HepG2 (cell line): ENCODE data around the gene COQ10B. TPM values are rescaled to one million over a fixed set of nuclear protein-coding genes. Genes with fewer than 3 reads are reported as not detected.

Experiments
- GPN1 ChIP-seq: sonication (generic); formaldehyde crosslinking; IDR thresholded peaks from 2 replicates; pipeline ENCODE4 v1.5.1; 2020; ENCODE audit warnings: missing genetic modification reagents, borderline replicate concordance
- IRF2 ChIP-seq: IDR thresholded peaks from 2 replicates; pipeline ENCODE4 v1.6.1; 2018; ENCODE audit warnings: missing genetic modification reagents, missing compliant biosample characterization
- SMARCC2 ChIP-seq: fragments of 450-650 bp; IDR thresholded peaks from 2 replicates; pipeline ENCODE4 v1.6.1; 2017; ENCODE audit warnings: antibody characterized with exemption, mild to moderate bottlenecking
- ZNF24 ChIP-seq: fragments of 450-650 bp; IDR thresholded peaks from 2 replicates; pipeline ENCODE4 v1.6.1; 2017; ENCODE audit warnings: antibody characterized with exemption, mild to moderate bottlenecking
- ZNF678 ChIP-seq: sonication (generic); formaldehyde crosslinking; IDR thresholded peaks from 2 replicates; pipeline ENCODE4 v1.4.0; 2020; ENCODE audit warnings: mild to moderate bottlenecking, missing genetic modification reagents
- polyA plus RNA-seq, 8 experiments: library from polyadenylated mRNA; depleted of rRNA in 3 of 8; stranded (reverse) in 7 of 8; unstranded in 1 of 8; fragments of >200 nt; fragmentation: Illumina TruSeq in 4 of 8; extraction: Trizol in 4 of 8; gene quantifications; 2 replicates each; pipeline versions ENCODE4 v1.2.1 to v1.2.3, GENCODE V29; 2011 to 2016; ENCODE audit warnings: low read depth in 4 of 8, missing spikeins in 1 of 8, mixed read lengths in 1 of 8; ENCODE audit not compliant: insufficient read depth in 1 of 8
- total RNA-seq, 5 experiments: library from RNA; depleted of rRNA; stranded (reverse); fragments of >200 nt; fragmentation: Illumina TruSeq; extraction: Trizol; gene quantifications; 2 replicates each; pipeline ENCODE4 v1.2.3, GENCODE V29; 2016; ENCODE audit warnings: low read depth in 1 of 5
- TF ChIP-seq, protein P1 (sequence below): sonication (generic); formaldehyde crosslinking; IDR thresholded peaks from 2 replicates; pipeline ENCODE4 v1.4.0; 2020; ENCODE audit warnings: missing genetic modification reagents
- TF ChIP-seq, protein P2 (sequence below): IDR thresholded peaks from 2 replicates; pipeline ENCODE4 v1.6.1; 2016; ENCODE audit warnings: missing genetic modification reagents, missing compliant biosample characterization
- TF ChIP-seq, protein P3 (sequence below): sonication (generic); formaldehyde crosslinking; conservative IDR thresholded peaks from 2 replicates; pipeline ENCODE4 v1.4.0; 2020; ENCODE audit warnings: missing genetic modification reagents
- TF ChIP-seq, protein P4 (sequence below): sonication (generic); formaldehyde crosslinking; IDR thresholded peaks from 2 replicates; pipeline ENCODE4 v1.4.0; 2020; ENCODE audit warnings: low read depth, missing genetic modification reagents
- TF ChIP-seq, protein P5 (sequence below): fragments of 450-650 bp; IDR thresholded peaks from 2 replicates; pipeline ENCODE4 v1.6.1; 2017; ENCODE audit warnings: mild to moderate bottlenecking
- TF ChIP-seq, protein P6 (sequence below): sonication (generic); formaldehyde crosslinking; IDR thresholded peaks from 2 replicates; pipeline ENCODE4 v1.5.0; 2020; ENCODE audit warnings: mild to moderate bottlenecking, missing genetic modification reagents, borderline replicate concordance

COQ10B gene
- total and polyA plus RNA-seq, 2 of the 13 experiments (the other 11 are each of a cell fraction or from before 2014, with no cell fraction given) = 4.6 to 34.9 TPM

DNA sequence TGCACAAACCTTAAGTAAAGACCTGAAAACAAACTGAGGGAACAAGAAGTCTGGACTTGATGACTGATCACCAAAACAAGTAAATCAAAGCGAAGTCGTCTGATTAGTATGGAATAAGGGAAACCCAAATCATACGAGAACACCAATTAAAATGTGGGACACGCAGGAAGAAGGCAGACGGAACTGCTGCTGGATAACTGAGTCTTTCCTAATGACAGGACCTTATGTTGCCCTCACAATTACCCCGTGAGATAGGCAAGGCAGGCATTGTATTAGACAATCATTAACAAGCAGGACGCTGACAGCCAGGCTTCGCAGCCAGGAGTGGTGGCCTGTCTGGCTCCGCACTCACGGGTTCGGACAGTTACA lies 614 bp upstream of the COQ10B start (continued):
- TF ChIP-seq, protein P1, sequence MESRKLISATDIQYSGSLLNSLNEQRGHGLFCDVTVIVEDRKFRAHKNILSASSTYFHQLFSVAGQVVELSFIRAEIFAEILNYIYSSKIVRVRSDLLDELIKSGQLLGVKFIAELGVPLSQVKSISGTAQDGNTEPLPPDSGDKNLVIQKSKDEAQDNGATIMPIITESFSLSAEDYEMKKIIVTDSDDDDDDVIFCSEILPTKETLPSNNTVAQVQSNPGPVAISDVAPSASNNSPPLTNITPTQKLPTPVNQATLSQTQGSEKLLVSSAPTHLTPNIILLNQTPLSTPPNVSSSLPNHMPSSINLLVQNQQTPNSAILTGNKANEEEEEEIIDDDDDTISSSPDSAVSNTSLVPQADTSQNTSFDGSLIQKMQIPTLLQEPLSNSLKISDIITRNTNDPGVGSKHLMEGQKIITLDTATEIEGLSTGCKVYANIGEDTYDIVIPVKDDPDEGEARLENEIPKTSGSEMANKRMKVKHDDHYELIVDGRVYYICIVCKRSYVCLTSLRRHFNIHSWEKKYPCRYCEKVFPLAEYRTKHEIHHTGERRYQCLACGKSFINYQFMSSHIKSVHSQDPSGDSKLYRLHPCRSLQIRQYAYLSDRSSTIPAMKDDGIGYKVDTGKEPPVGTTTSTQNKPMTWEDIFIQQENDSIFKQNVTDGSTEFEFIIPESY (CRISPR knock-in tag) = peak; percentile 20; the same call in 1 of the 2 replicates
- TF ChIP-seq IRF2 (CRISPR knock-in tag) (no peak; the same call in 1 of the 2 replicates), ZNF678 (CRISPR knock-in tag) (no peak), GPN1 (CRISPR knock-in tag) (no peak), SMARCC2 (no peak), ZNF24 (no peak)
- TF ChIP-seq, protein P2, sequence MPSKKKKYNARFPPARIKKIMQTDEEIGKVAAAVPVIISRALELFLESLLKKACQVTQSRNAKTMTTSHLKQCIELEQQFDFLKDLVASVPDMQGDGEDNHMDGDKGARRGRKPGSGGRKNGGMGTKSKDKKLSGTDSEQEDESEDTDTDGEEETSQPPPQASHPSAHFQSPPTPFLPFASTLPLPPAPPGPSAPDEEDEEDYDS (CRISPR knock-in tag) = peak; percentile 68; the same call in 1 of the 2 replicates
- TF ChIP-seq, protein P3, sequence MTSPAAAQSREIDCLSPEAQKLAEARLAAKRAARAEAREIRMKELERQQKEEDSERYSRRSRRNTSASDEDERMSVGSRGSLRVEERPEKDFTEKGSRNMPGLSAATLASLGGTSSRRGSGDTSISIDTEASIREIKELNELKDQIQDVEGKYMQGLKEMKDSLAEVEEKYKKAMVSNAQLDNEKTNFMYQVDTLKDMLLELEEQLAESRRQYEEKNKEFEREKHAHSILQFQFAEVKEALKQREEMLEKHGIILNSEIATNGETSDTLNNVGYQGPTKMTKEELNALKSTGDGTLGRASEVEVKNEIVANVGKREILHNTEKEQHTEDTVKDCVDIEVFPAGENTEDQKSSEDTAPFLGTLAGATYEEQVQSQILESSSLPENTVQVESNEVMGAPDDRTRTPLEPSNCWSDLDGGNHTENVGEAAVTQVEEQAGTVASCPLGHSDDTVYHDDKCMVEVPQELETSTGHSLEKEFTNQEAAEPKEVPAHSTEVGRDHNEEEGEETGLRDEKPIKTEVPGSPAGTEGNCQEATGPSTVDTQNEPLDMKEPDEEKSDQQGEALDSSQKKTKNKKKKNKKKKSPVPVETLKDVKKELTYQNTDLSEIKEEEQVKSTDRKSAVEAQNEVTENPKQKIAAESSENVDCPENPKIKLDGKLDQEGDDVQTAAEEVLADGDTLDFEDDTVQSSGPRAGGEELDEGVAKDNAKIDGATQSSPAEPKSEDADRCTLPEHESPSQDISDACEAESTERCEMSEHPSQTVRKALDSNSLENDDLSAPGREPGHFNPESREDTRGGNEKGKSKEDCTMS (CRISPR knock-in tag) = no peak
- TF ChIP-seq, protein P4, sequence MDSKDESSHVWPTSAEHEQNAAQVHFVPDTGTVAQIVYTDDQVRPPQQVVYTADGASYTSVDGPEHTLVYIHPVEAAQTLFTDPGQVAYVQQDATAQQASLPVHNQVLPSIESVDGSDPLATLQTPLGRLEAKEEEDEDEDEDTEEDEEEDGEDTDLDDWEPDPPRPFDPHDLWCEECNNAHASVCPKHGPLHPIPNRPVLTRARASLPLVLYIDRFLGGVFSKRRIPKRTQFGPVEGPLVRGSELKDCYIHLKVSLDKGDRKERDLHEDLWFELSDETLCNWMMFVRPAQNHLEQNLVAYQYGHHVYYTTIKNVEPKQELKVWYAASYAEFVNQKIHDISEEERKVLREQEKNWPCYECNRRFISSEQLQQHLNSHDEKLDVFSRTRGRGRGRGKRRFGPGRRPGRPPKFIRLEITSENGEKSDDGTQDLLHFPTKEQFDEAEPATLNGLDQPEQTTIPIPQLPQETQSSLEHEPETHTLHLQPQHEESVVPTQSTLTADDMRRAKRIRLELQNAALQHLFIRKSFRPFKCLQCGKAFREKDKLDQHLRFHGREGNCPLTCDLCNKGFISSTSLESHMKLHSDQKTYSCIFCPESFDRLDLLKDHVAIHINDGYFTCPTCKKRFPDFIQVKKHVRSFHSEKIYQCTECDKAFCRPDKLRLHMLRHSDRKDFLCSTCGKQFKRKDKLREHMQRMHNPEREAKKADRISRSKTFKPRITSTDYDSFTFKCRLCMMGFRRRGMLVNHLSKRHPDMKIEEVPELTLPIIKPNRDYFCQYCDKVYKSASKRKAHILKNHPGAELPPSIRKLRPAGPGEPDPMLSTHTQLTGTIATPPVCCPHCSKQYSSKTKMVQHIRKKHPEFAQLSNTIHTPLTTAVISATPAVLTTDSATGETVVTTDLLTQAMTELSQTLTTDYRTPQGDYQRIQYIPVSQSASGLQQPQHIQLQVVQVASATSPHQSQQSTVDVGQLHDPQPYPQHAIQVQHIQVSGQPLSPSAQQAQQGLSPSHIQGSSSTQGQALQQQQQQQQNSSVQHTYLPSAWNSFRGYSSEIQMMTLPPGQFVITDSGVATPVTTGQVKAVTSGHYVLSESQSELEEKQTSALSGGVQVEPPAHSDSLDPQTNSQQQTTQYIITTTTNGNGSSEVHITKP (CRISPR knock-in tag) = no peak
- TF ChIP-seq, protein P5, sequence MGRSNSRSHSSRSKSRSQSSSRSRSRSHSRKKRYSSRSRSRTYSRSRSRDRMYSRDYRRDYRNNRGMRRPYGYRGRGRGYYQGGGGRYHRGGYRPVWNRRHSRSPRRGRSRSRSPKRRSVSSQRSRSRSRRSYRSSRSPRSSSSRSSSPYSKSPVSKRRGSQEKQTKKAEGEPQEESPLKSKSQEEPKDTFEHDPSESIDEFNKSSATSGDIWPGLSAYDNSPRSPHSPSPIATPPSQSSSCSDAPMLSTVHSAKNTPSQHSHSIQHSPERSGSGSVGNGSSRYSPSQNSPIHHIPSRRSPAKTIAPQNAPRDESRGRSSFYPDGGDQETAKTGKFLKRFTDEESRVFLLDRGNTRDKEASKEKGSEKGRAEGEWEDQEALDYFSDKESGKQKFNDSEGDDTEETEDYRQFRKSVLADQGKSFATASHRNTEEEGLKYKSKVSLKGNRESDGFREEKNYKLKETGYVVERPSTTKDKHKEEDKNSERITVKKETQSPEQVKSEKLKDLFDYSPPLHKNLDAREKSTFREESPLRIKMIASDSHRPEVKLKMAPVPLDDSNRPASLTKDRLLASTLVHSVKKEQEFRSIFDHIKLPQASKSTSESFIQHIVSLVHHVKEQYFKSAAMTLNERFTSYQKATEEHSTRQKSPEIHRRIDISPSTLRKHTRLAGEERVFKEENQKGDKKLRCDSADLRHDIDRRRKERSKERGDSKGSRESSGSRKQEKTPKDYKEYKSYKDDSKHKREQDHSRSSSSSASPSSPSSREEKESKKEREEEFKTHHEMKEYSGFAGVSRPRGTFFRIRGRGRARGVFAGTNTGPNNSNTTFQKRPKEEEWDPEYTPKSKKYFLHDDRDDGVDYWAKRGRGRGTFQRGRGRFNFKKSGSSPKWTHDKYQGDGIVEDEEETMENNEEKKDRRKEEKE = no peak
- TF ChIP-seq, protein P6, sequence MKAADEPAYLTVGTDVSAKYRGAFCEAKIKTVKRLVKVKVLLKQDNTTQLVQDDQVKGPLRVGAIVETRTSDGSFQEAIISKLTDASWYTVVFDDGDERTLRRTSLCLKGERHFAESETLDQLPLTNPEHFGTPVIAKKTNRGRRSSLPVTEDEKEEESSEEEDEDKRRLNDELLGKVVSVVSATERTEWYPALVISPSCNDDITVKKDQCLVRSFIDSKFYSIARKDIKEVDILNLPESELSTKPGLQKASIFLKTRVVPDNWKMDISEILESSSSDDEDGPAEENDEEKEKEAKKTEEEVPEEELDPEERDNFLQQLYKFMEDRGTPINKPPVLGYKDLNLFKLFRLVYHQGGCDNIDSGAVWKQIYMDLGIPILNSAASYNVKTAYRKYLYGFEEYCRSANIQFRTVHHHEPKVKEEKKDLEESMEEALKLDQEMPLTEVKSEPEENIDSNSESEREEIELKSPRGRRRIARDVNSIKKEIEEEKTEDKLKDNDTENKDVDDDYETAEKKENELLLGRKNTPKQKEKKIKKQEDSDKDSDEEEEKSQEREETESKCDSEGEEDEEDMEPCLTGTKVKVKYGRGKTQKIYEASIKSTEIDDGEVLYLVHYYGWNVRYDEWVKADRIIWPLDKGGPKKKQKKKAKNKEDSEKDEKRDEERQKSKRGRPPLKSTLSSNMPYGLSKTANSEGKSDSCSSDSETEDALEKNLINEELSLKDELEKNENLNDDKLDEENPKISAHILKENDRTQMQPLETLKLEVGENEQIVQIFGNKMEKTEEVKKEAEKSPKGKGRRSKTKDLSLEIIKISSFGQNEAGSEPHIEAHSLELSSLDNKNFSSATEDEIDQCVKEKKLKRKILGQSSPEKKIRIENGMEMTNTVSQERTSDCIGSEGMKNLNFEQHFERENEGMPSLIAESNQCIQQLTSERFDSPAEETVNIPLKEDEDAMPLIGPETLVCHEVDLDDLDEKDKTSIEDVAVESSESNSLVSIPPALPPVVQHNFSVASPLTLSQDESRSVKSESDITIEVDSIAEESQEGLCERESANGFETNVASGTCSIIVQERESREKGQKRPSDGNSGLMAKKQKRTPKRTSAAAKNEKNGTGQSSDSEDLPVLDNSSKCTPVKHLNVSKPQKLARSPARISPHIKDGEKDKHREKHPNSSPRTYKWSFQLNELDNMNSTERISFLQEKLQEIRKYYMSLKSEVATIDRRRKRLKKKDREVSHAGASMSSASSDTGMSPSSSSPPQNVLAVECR (CRISPR knock-in tag) = no peak
